Measurements from ENCODE around the gene CCL11.

CCL11 gene
- 0 to 0.07 reads per million in 2 donors for total RNA-seq

DNA sequence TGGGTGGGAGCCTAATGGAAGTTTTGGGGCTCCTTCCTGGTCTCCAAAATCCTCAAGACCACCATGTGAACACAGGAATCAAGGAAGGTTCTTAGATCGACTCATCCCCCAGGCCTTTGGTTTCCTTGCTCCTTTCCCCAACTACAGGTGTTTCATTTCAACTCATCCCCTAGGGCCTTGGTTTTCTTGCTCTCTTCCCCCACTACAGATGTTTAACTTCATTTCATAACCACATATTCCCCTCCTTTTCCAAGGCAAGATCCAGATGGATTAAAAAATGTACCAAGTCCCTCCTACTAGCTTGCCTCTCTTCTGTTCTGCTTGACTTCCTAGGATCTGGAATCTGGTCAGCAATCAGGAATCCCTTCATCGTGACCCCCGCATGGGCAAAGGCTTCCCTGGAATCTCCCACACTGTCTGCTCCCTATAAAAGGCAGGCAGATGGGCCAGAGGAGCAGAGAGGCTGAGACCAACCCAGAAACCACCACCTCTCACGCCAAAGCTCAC lies at the start of gene CCL11:
TSS of gene CCL11 (plus strand) at position 457 of the 507 bp plus-strand sequence. CDS start 67 bp downstream, outside the sequence.
- no peak for DNase-seq

DNA sequence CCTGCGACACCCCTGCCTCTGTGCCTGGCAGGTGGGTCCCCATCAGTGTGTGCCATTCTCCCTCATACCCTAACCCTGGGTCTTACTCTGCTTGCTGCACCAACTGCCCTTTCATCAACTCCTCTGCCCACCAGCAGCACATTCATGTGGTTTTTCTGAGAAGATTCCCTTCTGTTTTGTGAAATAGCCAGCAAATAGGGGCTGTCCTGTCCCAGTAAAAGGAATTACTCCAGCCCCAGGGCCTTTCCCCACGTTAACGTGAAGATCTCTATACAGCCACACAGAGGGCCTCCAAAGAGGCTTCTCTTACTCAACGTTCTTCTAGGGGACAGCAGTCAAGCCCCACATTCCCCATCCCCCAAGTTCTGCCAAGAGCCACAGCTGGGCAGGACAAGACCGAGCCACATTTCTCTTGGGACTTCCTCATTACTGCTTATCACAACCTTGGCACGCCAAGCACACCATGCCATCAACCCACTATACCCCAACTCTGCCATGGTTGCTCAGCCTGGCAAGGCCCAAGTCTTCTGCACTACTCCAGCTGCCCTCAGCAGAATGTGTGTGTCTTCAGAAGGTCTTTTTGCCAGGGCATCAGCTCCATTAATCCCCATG lies 49.2 kb upstream of the CCL11 start:
- no peak for DNase-seq

DNA sequence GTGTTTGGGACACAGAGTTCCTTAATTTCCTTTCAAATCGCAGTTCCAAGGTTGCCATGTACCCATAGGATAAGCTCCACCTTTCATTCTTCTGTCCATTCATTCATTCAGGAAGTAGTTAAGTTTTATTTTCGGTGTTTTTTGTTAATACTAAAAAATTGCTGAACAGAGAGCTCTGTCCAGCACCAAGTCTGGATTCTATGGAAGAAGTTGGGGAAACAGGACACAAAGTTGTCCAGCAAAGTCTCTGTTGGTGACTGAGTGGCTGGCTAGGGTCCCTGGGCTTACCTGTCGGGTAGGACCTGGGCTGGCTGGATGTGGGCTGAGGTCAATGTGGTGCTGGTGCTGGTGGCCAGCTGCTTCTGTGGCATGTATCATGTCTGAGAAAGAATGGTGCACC lies 48.1 kb upstream of the CCL11 start:
- DNase-seq: no peak

DNA sequence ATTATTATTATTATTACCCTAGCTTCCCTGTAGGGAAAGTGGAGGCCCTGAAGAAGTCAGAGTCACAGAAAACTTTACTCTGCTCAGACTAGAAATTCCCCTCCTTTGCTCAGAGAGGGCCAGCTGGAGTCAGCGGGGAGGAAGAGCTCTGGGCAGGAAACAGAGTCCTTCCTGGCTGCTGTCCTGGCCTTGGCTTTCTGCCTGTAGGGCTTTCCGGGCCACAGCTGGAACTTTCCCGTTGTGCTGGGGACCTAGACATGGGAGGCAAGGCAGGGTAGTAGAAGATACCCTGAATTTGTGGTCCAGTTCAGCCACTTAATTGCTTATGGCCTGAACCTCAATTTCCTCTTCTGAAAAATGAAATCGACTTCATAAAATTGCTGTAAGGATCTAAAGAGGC lies 44.5 kb upstream of the CCL11 start:
- DNase-seq: no peak

DNA sequence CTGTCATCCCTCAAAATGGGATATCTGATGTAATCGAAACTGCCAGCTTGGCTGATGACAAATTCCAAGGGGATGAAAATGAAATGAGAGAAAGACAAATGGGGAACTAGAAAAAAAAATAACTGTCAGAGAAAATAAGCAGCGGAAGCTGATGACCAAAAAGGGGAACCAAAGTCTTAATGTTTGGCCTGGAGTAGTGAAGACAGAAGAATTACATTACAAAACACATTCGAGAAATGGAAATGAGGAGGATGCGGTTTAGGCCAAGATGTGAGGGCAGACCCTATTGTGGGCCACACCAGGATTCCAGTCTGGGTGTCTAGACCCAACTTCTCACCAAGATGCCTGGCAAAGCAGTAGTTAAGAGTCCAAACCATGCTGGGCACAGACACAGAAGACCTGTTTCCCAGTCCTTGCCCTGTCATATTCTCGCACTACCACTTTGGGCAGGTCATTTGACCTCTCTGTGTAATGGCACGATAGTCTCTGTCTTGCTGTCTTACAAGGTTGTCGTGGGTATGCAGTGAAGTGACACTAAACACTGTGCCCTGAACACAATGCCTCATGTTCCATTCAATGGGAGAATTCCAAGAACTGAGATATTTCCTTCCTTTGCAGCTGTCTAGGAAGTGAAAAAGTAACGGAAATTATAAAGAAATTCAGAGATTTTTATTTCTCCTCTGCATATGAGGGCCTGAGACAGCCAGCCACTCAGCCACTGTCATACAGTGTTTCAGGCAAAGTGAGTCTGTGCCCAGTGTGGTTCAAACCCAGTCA lies 42.8 kb upstream of the CCL11 start:
- no peak for DNase-seq

DNA sequence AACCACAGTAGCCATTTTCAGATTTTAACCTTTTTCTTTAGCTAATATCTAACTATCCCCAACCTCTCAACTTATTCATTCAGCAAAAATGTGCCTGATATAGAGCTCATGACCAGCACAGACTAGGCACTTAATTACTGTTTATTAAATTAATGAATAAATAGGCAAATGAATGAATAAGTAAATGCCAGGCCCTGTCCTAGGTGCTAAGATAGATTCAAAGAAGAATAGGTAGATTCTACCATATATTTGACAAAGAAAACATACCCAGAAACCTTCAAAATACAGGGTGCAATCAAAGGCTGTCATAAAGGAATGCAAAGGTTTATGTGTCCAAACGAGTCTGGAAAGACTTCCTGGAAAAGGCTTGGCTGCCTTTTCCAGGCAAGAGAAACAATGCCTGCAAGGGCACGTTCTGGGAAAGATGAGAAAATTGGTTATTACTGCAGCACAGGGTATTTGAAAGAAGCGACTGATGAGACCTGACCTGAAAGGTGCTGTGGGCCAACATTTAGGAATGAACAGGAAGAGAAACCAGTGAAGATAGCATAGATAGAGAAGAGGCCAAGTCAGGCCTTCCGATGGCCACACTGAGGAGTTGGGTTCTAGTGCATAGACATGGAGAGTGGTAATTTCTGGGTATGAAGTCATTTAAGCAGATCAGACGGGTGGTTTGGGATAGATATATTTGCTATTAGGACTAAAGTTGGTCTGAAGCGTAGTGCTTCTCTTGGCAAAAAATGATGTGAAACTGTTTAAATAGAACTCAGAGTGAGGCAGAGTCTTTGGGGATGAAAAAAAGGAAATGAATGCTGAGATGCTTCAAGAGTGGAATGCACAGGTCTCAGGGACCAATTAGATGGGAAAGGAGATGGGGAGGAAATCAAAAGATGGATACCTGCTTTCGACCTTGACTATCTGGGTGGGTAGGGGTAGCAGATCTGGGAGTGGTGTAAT lies 41.9 kb upstream of the CCL11 start:
- DNase-seq: no peak

DNA sequence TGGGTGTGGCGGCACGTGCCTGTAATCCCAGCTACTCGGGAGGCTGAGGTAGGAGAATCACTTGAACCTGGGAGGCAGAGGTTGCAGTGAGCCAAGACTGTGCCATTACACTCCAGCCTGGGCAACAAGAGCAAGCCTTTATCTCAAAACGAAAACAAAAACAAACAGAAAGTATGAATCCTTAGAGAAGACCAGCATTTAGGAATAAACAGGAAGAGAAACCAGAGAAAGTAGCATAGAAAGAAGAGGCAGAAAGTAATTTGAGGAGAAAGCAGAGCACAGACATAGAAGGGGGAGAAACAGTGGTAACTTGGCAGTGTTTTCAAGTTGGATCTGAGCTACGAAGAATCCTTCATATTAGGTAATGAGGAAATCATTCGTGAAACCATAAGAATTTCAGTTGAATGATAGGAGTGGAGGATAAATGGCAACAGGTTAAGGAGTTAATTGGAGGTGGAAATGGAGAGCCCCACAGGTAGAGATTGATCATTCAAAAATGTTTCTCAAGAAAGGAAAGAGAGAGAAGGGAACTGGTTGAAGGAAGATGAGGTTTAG lies 40.1 kb upstream of the CCL11 start:
- no peak for DNase-seq

DNA sequence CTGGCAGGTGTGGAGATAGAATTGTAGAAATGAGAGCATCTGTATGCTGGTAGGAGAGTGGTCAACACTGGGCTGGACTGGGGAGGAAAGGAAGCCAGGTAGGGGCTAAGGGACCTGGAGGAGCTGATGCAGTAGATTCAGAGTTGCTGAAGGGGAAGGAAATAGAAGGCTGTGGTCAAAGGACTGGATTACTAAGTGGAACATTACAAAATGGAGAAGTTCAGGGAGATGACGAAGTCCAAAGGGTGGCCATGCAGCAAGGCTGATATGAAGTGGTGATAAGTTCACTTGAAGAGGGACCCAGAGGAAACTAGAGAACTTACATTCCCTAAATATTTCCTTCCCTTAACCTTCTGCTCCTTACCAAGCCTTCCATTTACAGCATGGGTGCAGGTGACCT lies 39.1 kb upstream of the CCL11 start:
- DNase-seq: no peak

DNA sequence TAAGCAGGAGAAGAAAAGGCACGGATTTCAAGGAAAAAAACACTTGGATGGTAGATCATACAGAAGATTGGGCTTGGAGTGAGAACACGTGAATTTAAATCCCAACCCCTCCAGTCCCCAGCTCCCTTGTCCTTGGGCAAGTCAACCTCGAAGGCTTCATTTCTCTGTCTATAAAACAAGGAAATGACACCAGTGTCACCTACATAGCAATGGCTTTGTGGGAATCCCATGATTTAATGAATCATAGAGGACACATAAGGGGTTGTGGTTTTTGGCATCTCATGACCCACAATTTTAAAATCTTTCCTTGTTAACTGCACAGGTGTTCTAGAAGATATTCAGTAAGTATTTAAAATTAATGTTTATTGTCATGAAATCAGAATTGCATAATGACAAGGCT lies 38.7 kb upstream of the CCL11 start:
- DNase-seq: no peak

DNA sequence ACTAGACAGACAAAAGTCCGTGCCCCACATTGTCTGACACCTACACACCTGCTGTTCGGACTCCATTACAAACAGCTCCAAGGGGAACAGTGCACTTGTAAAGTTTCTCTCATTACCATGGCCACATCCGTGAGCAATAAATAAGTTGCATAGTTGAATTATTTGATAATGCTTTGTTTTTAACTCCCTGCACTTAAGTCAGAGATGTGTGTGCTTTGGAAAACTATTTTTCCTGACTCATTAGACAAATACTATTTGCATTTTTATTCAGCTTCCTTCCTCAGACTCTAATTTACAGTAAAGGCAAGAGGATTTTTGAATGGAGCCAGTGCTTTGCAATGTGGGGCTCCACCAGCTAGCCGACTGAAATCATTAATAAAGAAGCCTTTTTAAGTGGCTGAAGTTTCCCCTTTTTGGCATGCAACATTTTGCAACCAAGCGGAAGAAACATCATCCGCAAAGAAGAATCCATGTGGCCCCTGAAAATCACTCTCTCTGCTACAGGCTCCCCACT lies 37.0 kb upstream of the CCL11 start:
- DNase-seq: no peak

DNA sequence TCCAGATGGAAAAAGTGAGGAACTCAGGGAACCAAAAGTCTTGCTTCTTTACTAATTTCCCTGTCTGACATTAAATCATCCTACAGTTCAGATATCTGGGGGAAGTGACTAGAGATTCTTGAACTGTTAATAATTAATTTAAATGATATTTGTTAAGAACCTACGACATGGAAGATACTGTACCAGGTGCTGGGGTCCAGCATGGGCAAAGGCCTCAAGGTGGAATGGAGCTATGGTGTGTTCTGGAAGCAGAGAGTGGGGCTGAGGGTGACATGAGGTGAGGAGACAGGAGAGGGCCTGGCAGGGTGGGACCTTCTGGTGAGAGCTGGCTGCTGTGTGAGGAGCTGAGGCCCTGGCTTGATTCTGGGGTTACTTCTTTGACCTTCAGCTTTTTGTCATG lies 36.5 kb upstream of the CCL11 start:
- no peak for DNase-seq

DNA sequence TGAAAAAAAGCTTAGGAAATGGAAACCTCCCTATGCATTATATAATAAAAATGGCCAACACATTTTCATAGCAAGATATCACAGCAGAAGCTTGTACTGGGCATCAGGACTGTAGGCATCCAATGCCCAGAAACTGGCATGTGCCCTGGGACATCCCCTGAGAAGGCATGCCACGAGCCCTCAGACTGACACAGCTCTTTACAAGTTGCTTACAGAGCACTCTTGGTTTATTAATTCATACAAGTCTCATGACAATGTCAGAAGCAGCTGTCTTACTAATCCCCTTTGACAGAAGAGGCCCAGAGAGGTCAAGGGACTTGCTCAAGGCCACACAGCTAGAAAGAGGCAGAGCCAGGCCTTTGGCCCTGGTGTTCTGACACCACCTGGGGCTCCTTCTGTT lies 36.1 kb upstream of the CCL11 start:
- no peak for DNase-seq

DNA sequence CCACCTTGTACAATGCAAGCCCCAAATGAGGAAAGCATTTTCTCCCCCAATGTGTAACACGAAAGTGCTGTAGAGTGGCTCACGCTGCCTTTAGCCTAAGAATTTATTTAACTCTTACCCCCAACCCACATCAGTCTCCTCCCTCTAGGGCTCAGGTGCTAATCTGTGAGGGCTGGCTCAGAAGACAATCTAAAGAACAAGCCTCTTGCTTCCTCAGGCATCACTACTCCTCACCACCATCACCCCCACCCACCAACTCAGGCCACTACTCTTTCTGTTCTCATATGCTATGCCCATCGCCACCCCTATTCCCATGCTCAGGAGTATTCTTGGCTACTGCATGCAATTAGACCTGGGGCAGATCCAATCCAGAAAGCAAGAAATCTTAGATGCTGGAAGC lies 34.4 kb upstream of the CCL11 start:
- DNase-seq: no peak

DNA sequence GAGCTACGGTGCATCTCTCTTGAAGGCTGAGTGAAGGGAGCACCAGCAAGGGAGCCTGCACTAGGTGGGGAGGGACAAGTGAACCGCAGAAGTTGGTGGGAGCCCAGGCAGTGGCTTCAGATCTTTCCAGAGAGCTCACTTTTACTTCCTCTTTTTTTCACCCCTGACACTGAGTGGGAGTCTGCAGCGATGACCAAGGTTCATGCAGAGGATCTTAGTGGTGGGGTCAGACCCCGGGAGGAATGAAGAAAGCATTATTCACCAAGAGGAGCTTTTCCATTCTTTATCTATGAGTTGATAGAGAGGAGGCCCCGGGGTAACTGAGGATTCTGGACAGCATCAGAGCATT lies 33.5 kb upstream of the CCL11 start:
- no peak for DNase-seq

DNA sequence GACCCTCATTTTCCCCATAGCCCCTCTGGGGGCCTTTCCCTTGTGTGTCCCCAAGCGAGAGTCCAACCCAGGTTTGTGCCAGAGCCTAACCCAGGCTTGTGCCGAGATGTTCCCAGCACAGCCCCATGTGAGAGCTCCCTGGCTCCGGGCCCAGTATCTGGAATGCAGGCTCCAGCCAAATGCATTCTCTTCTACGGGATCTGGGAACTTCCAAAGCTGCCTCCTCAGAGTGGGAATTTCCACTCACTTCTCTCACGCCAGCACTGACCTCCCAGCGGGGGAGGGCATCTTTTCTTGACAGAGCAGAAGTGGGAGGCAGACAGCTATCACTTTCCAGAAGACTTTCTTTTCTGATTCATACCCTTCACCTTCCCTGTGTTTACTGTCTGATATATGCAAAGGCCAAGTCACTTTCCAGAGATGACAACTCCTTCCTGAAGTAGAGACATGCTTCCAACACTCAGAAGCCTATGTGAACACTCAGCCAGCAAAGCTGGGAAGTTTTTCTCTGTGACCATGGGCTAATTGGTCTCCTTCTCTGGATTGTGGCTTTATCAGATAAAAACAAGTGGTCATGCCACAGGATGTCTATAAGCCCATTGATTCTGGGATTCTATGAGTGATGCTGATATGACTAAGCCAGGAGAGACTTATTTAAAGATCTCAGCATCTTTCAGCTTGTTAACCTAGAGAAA lies 33.0 kb upstream of the CCL11 start:
- DNase-seq: no peak

DNA sequence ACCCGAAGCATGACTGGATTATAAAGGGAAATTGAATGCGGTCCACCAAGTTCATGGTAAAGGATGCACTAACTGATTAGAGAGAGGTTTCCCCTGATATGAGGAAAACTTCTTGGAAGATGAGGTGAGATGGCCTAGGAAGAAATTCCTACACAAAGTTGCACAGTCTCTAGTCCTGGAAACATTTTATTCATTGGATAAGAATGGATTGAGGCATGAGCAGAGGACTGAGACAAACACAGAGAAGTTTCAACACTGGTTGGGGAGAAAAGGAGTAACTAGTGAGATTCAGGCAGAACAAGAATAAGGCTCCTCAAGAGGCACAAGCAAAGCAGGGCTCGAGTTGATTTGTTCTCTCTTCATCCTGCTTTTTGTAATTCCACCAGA lies 32.4 kb upstream of the CCL11 start:
- no peak for DNase-seq

DNA sequence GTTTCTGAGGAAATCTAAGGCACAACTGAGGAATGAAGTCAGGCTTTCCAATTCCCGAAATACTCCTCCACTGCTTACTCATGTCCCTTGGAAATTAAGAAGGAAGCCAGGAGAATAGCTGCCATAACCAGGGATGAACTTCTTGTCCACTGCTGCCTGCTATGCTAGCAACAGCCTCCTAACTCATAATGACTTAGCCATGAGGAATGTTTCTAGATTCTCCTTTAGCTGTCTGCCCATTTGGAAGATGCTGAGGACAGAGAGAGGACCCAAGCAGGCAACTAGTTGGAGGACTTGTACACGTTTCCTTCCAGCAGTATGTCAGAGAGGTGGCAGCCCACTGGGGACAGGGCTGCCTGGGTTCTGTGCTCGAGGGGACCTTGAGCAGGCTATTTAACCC lies 31.4 kb upstream of the CCL11 start:
- DNase-seq: no peak

DNA sequence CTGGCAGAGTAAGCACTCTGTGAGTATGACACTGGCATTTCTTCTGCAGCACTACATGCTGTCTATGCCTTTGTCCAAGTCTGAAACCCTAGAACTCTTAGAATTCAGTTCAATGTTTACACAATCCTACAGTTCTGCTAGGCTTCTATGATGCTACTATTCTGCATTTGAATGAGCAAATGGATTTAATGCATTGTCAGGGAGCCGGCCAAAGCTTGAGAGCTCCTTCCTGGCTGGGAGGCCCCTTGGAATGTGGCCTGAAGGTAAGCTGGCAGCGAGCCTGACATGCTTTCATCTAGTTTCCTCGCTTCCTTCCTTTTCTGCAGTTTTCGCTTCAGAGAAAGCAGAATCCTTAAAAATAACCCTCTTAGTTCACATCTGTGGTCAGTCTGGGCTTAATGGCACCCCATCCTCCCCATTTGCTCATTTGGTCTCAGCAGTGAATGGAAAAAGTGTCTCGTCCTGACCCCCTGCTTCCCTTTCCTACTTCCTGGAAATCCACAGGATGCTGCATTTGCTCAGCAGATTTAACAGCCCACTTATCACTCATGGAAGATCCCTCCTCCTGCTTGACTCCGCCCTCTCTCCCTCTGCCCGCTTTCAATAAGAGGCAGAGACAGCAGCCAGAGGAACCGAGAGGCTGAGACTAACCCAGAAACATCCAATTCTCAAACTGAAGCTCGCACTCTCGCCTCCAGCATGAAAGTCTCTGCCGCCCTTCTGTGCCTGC lies 30.7 kb upstream of the CCL11 start, which contains the start of gene CCL2:
TSS of gene CCL2 (plus strand) at position 635 of the 730 bp plus-strand sequence. CDS start at position 700, 65 bp downstream.
- DNase-seq: no peak

DNA sequence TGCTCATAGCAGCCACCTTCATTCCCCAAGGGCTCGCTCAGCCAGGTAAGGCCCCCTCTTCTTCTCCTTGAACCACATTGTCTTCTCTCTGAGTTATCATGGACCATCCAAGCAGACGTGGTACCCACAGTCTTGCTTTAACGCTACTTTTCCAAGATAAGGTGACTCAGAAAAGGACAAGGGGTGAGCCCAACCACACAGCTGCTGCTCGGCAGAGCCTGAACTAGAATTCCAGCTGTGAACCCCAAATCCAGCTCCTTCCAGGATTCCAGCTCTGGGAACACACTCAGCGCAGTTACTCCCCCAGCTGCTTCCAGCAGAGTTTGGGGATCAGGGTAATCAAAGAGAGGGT lies 30.2 kb upstream of the CCL11 start:
- no peak for DNase-seq

DNA sequence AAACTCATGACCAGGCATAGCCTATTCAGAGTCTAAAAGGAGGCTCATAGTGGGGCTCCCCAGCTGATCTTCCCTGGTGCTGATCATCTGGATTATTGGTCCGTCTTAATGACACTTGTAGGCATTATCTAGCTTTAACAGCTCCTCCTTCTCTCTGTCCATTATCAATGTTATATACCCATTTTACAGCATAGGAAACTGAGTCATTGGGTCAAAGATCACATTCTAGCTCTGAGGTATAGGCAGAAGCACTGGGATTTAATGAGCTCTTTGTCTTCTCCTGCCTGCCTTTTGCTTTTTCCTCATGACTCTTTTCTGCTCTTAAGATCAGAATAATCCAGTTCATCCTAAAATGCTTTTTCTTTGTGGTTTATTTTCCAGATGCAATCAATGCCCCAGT lies 29.7 kb upstream of the CCL11 start:
- DNase-seq: no peak

DNA sequence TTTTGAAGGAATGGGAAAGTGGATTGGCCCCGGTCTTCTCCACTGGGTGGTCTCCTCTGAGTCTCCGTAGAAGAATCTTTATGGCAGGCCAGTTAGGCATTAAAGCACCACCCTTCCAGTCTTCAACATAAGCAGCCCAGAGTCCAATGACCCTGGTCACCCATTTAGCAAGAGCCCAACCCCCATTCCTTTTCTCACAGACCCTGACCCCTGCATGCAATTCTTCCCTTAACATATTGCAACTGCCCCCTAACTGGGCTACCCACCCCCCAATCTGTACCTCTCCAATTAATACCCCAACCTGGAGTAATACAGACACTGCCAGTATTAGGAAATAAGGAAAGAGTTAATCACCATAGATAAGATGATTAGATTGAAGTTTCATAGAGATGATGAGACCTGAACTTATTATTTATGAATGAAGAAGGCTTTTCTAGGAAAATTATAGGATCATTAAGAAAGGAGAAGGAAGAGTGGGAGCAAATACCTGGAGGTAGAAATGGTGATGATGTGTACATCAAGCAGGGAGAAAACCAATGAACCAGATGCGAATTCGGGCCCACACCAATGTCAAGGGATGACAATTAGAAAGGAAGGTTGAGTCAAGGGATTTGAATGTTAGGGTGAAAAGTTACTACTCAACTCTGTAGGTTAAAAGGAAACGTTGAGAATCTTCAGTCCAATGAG lies 28.1 kb upstream of the CCL11 start:
- no peak for DNase-seq
